GM12891 (cell line): ENCODE data around the gene SLC35B4.

Source experiments
- POLR2A ChIP-seq: IDR thresholded peaks from 2 replicates; pipeline ENCODE4 v1.6.1; 2011; ENCODE audit warnings: low read depth, low read length, control low read depth
- POLR2AphosphoS5 ChIP-seq: IDR thresholded peaks from 2 replicates; pipeline ENCODE4 v1.6.1; 2011; ENCODE audit warnings: low read depth, low read length, control low read depth
- SPI1 ChIP-seq: IDR thresholded peaks from 2 replicates; pipeline ENCODE4 v1.6.1; 2011; ENCODE audit warnings: low read depth, low read length, control low read depth

DNA sequence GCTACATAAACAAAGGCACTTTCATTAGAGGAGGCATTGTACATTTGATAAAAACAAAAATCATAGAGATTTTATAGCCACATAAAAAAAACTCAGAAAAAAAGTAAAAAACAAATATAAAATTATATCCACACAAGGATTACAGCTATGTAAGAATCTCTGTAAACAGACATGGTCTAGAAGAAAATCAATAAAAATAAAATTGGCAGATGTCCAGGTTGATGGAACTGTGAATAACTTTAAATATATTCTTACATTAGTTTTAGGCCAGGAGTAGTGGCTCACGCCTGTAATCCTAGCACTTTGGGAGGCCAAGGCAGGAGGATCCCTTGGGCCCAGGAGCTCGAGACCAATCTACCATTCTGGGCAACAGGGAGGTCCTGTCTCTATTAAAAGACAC lies 19.2 kb downstream of the SLC35B4 start:
- no peak for TF ChIP-seq POLR2AphosphoS5
- TF ChIP-seq POLR2A = no peak
- no peak for TF ChIP-seq SPI1
